Measurements from ENCODE around the gene AKAP11. TPM values are rescaled to one million over a fixed set of nuclear protein-coding genes. Genes with fewer than 3 reads are reported as not detected.

Gene AKAP11
- total RNA-seq, 1 donor from 2014 or later: 31.5 TPM

DNA sequence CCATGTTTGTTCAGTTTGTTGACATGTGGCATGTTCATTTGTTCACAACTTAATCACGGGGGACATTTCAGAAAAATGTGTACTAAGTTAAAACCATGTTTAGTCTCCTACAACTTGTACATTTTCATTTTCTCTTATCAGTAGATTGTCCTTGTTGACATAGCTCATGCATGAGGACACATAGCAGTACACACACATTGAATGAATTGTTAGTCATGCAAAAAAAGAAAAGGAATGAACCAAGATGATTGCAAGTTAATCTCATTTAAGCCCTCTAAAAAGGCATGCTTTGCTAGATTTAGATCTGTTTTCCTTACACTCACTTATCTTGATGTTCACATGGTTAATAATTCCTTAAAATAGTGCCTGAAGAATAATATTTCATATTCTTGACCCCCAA is 38.2 kb upstream of the AKAP11 start:
- H3K79me2 ChIP-seq (ENCODE audit: low read depth): no peaks in the 10 kb centered on the region
- no peaks in the 10 kb centered on the region for H3K4me1 ChIP-seq
- DNase-seq (ENCODE audit: low spot score): no peak
- no peak overlapping the region for H3K4me2 ChIP-seq
- no peaks in the 10 kb centered on the region for H3K27me3 Mint-ChIP-seq (ENCODE audit: insufficient read depth, low read depth)
- H4K20me1 ChIP-seq (ENCODE audit: low read depth): no peaks in the 10 kb centered on the region
- H3K4me3 Mint-ChIP-seq: no peak overlapping the region
- no peaks in the 10 kb centered on the region for H3K9me3 Mint-ChIP-seq
- no peaks in the 10 kb centered on the region for H3K36me3 Mint-ChIP-seq
- H3K27ac Mint-ChIP-seq: no peak overlapping the region
- peaks cover 3% of the 10 kb centered on the region for H3K4me1 Mint-ChIP-seq
- no peak overlapping the region for H3K4me3 ChIP-seq
- H3F3A ChIP-seq (ENCODE audit: low read depth): no peaks in the 10 kb centered on the region
- H3K36me3 ChIP-seq: peaks cover 14% of the 10 kb centered on the region
- H3K27me3 ChIP-seq: no peaks in the 10 kb centered on the region
- H2AFZ ChIP-seq (replicated peaks): no peak overlapping the region
- H3K9me3 ChIP-seq (ENCODE audit: low read depth): no peaks in the 10 kb centered on the region
- no peak overlapping the region for H3K27ac ChIP-seq
- TF ChIP-seq EZH2phosphoT487 (IDR thresholded peaks at IDR 0.05) (no peak), EZH2 (IDR thresholded peaks at IDR 0.05) (no peak)
- TF ChIP-seq, protein P1, sequence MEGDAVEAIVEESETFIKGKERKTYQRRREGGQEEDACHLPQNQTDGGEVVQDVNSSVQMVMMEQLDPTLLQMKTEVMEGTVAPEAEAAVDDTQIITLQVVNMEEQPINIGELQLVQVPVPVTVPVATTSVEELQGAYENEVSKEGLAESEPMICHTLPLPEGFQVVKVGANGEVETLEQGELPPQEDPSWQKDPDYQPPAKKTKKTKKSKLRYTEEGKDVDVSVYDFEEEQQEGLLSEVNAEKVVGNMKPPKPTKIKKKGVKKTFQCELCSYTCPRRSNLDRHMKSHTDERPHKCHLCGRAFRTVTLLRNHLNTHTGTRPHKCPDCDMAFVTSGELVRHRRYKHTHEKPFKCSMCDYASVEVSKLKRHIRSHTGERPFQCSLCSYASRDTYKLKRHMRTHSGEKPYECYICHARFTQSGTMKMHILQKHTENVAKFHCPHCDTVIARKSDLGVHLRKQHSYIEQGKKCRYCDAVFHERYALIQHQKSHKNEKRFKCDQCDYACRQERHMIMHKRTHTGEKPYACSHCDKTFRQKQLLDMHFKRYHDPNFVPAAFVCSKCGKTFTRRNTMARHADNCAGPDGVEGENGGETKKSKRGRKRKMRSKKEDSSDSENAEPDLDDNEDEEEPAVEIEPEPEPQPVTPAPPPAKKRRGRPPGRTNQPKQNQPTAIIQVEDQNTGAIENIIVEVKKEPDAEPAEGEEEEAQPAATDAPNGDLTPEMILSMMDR (IDR thresholded peaks at IDR 0.05): no peak
- no peak overlapping the region for H3K9ac ChIP-seq

DNA sequence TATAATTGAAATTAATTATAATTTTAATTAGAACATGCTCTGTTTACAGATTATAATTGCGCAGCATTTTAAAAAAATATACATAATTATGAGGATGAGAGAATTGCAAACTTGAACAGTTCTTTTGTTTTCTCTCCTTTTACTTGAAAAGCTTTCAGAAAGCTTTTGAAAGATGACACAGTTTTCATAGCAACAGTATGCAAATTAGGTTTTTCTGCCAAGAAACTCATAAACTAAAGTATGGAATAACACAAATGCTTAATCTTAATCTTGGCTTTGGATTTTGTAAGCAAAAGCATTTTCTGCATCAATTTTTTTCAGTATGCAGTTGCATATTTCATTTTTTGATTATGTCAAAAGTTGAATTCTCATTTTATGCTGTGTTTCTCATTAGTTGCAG is 32.8 kb upstream of the AKAP11 start:
- Histone ChIP-seq H3K4me2 (no peak overlapping the region), H3K9ac (no peak overlapping the region), H2AFZ (replicated peaks) (no peak overlapping the region), H3F3A (ENCODE audit: low read depth) (no peaks in the 10 kb centered on the region), H3K9me3 (ENCODE audit: low read depth) (no peaks in the 10 kb centered on the region), H3K4me1 (no peaks in the 10 kb centered on the region), H4K20me1 (ENCODE audit: low read depth) (no peaks in the 10 kb centered on the region), H3K36me3 (peaks cover 4% of the 10 kb centered on the region), H3K4me3 (no peak overlapping the region), H3K27ac (no peak overlapping the region), H3K79me2 (ENCODE audit: low read depth) (no peaks in the 10 kb centered on the region), H3K27me3 (no peaks in the 10 kb centered on the region)
- DNase-seq (ENCODE audit: low spot score): no peak
- no peak overlapping the region for H3K27ac Mint-ChIP-seq
- H3K9me3 Mint-ChIP-seq: no peaks in the 10 kb centered on the region
- no peak overlapping the region for H3K4me3 Mint-ChIP-seq
- H3K4me1 Mint-ChIP-seq: peaks cover 8% of the 10 kb centered on the region
- peaks cover 5% of the 10 kb centered on the region for H3K36me3 Mint-ChIP-seq
- TF ChIP-seq EZH2phosphoT487 (IDR thresholded peaks at IDR 0.05): no peak
- TF ChIP-seq EZH2 (IDR thresholded peaks at IDR 0.05): no peak
- TF ChIP-seq, protein P1 (IDR thresholded peaks at IDR 0.05): no peak
- H3K27me3 Mint-ChIP-seq (ENCODE audit: insufficient read depth, low read depth): no peaks in the 10 kb centered on the region

DNA sequence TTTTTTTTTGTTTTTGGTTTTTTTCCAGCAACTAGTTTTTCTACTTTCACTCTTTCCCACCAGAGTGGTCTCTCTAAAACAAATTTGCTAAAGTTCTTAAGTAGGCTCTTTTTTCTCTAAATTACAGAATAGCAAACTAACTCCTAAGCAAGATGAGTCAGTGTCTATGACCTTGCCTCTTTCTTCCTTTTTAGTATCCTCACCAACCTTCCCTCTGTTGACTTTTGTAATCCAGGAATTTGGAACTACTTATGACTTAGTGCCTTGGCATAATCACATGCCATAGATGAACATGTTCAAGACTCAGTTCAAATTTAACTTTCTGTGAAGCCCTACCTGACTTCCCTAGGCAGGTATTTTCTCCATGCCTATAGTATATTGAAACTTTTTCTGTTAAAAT is 32.3 kb upstream of the AKAP11 start:
- Histone ChIP-seq H3F3A (ENCODE audit: low read depth) (no peaks in the 10 kb centered on the region), H3K79me2 (ENCODE audit: low read depth) (no peaks in the 10 kb centered on the region), H3K27ac (no peak overlapping the region), H3K4me2 (no peak overlapping the region), H3K4me1 (no peaks in the 10 kb centered on the region), H4K20me1 (ENCODE audit: low read depth) (no peaks in the 10 kb centered on the region), H3K9ac (no peak overlapping the region), H3K9me3 (ENCODE audit: low read depth) (no peaks in the 10 kb centered on the region), H3K27me3 (no peaks in the 10 kb centered on the region), H3K4me3 (no peak overlapping the region), H2AFZ (replicated peaks) (no peak overlapping the region), H3K36me3 (peaks cover 4% of the 10 kb centered on the region)
- no peak overlapping the region for H3K27ac Mint-ChIP-seq
- DNase-seq (ENCODE audit: low spot score): no peak
- H3K36me3 Mint-ChIP-seq: peaks cover 5% of the 10 kb centered on the region
- H3K9me3 Mint-ChIP-seq: no peaks in the 10 kb centered on the region
- no peak for TF ChIP-seq EZH2 (IDR thresholded peaks at IDR 0.05)
- no peak for TF ChIP-seq EZH2phosphoT487 (IDR thresholded peaks at IDR 0.05)
- TF ChIP-seq, protein P1 (IDR thresholded peaks at IDR 0.05): no peak
- H3K27me3 Mint-ChIP-seq (ENCODE audit: insufficient read depth, low read depth): no peaks in the 10 kb centered on the region
- no peak overlapping the region for H3K4me3 Mint-ChIP-seq
- H3K4me1 Mint-ChIP-seq: peaks cover 6% of the 10 kb centered on the region

All from neural progenitor cell (in vitro differentiated cells).